ENCODE measurements around the gene GRHL1.

GRHL1 gene

GRCh38 chr2:9975328-9975727, 23.8 kb downstream of the GRHL1 start:
- Histone ChIP-seq H3K4me2 (ENCODE audit: low read length) (no peak overlapping the region), H3K4me3 (ENCODE audit: low read length) (no peak overlapping the region), H3K9me3 (ENCODE audit: insufficient read depth, low read length) (no peaks in the 10 kb centered on the region), H3K9ac (ENCODE audit: low read length) (no peak overlapping the region), H3K4me1 (ENCODE audit: low read length) (no peaks in the 10 kb centered on the region), H4K20me1 (ENCODE audit: insufficient read depth, low read length) (no peaks in the 10 kb centered on the region), H3K27me3 (ENCODE audit: low read depth, low read length) (no peaks in the 10 kb centered on the region), H2AFZ (ENCODE audit: low read depth, low read length) (no peak overlapping the region), H3K36me3 (replicated peaks; ENCODE audit: low read depth, low read length) (peaks cover 4% of the 10 kb centered on the region), H3K79me2 (ENCODE audit: low read length) (no peaks in the 10 kb centered on the region), H3K27ac (ENCODE audit: low read length) (no peak overlapping the region)
- TF ChIP-seq EZH2phosphoT487 (IDR thresholded peaks at IDR 0.05; ENCODE audit: low read depth) = no peak
- no peak for TF ChIP-seq CTCF (IDR thresholded peaks at IDR 0.05; ENCODE audit: low read depth, low read length)

- Histone ChIP-seq H3K9ac (ENCODE audit: low read length) (no peak overlapping the region), H3K27me3 (ENCODE audit: low read depth, low read length) (no peaks in the 10 kb centered on the region), H4K20me1 (ENCODE audit: insufficient read depth, low read length) (no peaks in the 10 kb centered on the region), H3K27ac (ENCODE audit: low read length) (no peak overlapping the region), H3K4me1 (ENCODE audit: low read length) (no peaks in the 10 kb centered on the region), H3K4me3 (ENCODE audit: low read length) (no peak overlapping the region), H2AFZ (ENCODE audit: low read depth, low read length) (no peak overlapping the region), H3K4me2 (ENCODE audit: low read length) (no peak overlapping the region), H3K36me3 (replicated peaks; ENCODE audit: low read depth, low read length) (peaks cover 4% of the 10 kb centered on the region), H3K79me2 (ENCODE audit: low read length) (no peaks in the 10 kb centered on the region), H3K9me3 (ENCODE audit: insufficient read depth, low read length) (no peaks in the 10 kb centered on the region)
- TF ChIP-seq EZH2phosphoT487 (IDR thresholded peaks at IDR 0.05; ENCODE audit: low read depth) (no peak), CTCF (IDR thresholded peaks at IDR 0.05; ENCODE audit: low read depth, low read length) (no peak)
Observed at GRCh38 chr2:9975805-9976447, 24.4 kb downstream of the GRHL1 start.

- Histone ChIP-seq H3K79me2 (ENCODE audit: low read length) (no peaks in the 10 kb centered on the region), H2AFZ (ENCODE audit: low read depth, low read length) (no peak overlapping the region), H3K4me1 (ENCODE audit: low read length) (peaks cover 7% of the 10 kb centered on the region; the same call in 1 of the 2 replicates), H3K4me3 (ENCODE audit: low read length) (no peak overlapping the region), H3K36me3 (replicated peaks; ENCODE audit: low read depth, low read length) (peaks cover 4% of the 10 kb centered on the region), H3K27me3 (ENCODE audit: low read depth, low read length) (no peaks in the 10 kb centered on the region), H3K9ac (ENCODE audit: low read length) (no peak overlapping the region), H4K20me1 (ENCODE audit: insufficient read depth, low read length) (no peaks in the 10 kb centered on the region), H3K4me2 (ENCODE audit: low read length) (no peak overlapping the region), H3K27ac (ENCODE audit: low read length) (no peak overlapping the region), H3K9me3 (ENCODE audit: insufficient read depth, low read length) (no peaks in the 10 kb centered on the region)
- TF ChIP-seq CTCF (IDR thresholded peaks at IDR 0.05; ENCODE audit: low read depth, low read length) (no peak), EZH2phosphoT487 (IDR thresholded peaks at IDR 0.05; ENCODE audit: low read depth) (no peak)
Observed at GRCh38 chr2:9979977-9980376, 28.5 kb downstream of the GRHL1 start.

- Histone ChIP-seq H3K27me3 (ENCODE audit: low read depth, low read length) (no peaks in the 10 kb centered on the region), H3K9ac (ENCODE audit: low read length) (no peak overlapping the region), H3K9me3 (ENCODE audit: insufficient read depth, low read length) (no peaks in the 10 kb centered on the region), H3K4me2 (ENCODE audit: low read length) (no peak overlapping the region), H3K79me2 (ENCODE audit: low read length) (no peaks in the 10 kb centered on the region), H3K4me1 (ENCODE audit: low read length) (peaks cover 7% of the 10 kb centered on the region; the same call in 1 of the 2 replicates), H3K36me3 (replicated peaks; ENCODE audit: low read depth, low read length) (peaks cover 4% of the 10 kb centered on the region), H3K4me3 (ENCODE audit: low read length) (no peak overlapping the region), H4K20me1 (ENCODE audit: insufficient read depth, low read length) (no peaks in the 10 kb centered on the region), H2AFZ (ENCODE audit: low read depth, low read length) (no peak overlapping the region), H3K27ac (ENCODE audit: low read length) (no peak overlapping the region)
- TF ChIP-seq EZH2phosphoT487 (IDR thresholded peaks at IDR 0.05; ENCODE audit: low read depth) (no peak), CTCF (IDR thresholded peaks at IDR 0.05; ENCODE audit: low read depth, low read length) (no peak)
Observed at GRCh38 chr2:9980520-9980919, 29.0 kb downstream of the GRHL1 start.
